ENCODE data around the gene ACR.

- TF ChIP-seq CTCF (IDR thresholded peaks at IDR 0.05) (no peak), POLR2AphosphoS5 (IDR thresholded peaks at IDR 0.05; ENCODE audit: low read depth, low read length) (no peak)
These were observed 10.1 kb upstream of the ACR start for GRCh38 chr22:50727678-50728522.

Measured in Panc1 (cell line).